ENCODE data around the gene ZNF664. TPM values are rescaled to one million over a fixed set of nuclear protein-coding genes. Genes with fewer than 3 reads are reported as not detected.

Gene ZNF664
- total and polyA plus RNA-seq, 2 of the 4 experiments (the other 2 are of a cell fraction) = 29.9 to 32.6 TPM

DNA sequence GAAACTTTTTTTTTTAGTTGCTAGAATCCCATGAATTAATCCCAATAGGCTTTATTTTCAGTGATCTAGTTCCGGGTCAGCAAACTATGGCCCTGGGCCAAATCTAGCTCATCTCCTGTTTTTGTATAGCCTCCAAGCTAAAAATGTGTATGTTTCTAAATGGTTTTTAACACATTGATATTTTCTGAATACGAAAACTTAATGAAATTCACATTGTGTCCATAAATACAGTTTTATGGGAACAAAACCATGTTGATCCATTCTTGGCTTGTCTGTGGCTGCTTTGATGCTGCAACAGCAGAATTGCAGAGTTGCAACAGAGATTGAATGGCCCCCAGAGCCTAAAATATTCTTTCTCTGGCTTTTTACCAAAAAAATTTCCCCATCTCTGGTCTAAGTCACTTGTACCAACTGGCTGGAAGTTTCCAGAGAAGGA is 47.5 kb downstream of the ZNF664 start:
- Histone ChIP-seq H3K4me1 (ENCODE audit: control insufficient read depth, insufficient read depth, low read length) (no peaks in the 10 kb centered on the region), H3K27ac (ENCODE audit: insufficient read depth, low read length) (no peak overlapping the region), H3K9me1 (ENCODE audit: insufficient read depth, low read length) (0 out of 2 replicates have a peak, but pooled peaks cover under 1% of the 10 kb centered on the region), H3K4ac (ENCODE audit: low read depth, low read length) (no peak overlapping the region), H3K9me3 (ENCODE audit: control insufficient read depth, insufficient read depth, low read length) (no peaks in the 10 kb centered on the region), H3K14ac (replicated peaks; ENCODE audit: low read depth, low read length) (no peak overlapping the region), H2BK20ac (ENCODE audit: low read depth, low read length) (no peak overlapping the region), H4K20me1 (ENCODE audit: insufficient read depth, low read length) (no peaks in the 10 kb centered on the region), H3K36me3 (ENCODE audit: control insufficient read depth, insufficient read depth, low read length) (no peaks in the 10 kb centered on the region), H2AFZ (replicated peaks; ENCODE audit: low read length, poor library complexity) (no peak overlapping the region), H4K8ac (ENCODE audit: low read depth in 2 of 2, low read length in 2 of 2) (no peak overlapping the region), H2BK15ac (ENCODE audit: low read depth, low read length) (no peak overlapping the region), H4K91ac (ENCODE audit: insufficient read depth, low read depth, low read length) (no peak overlapping the region), H2BK120ac (ENCODE audit: low read depth, low read length) (no peak overlapping the region), H2AK5ac (ENCODE audit: low read depth, low read length) (no peak overlapping the region), H3K27me3 (ENCODE audit: control insufficient read depth, insufficient read depth, low read length) (no peaks in the 10 kb centered on the region), H3K4me3 (ENCODE audit: insufficient read depth, low read depth, low read length) (no peak overlapping the region), H3K56ac (ENCODE audit: extremely low read depth, insufficient read depth, low read length) (no peak overlapping the region), H3K23ac (ENCODE audit: low read depth, low read length) (no peak overlapping the region), H4K5ac (ENCODE audit: low read depth, low read length) (no peak overlapping the region), H3K4me2 (ENCODE audit: low read depth, low read length) (no peak overlapping the region), H2BK5ac (ENCODE audit: low read depth, low read length, poor library complexity, severe bottlenecking) (no peak overlapping the region), H3K9ac (ENCODE audit: low read depth, low read length) (no peak overlapping the region), H2AK9ac (replicated peaks; ENCODE audit: low read depth, low read length, poor library complexity) (no peak overlapping the region), H3K18ac (ENCODE audit: low read depth, low read length) (no peak overlapping the region), H3K79me1 (ENCODE audit: low read depth in 1 of 2, low read length in 2 of 2) (no peaks in the 10 kb centered on the region)
- ChIA-PET POLR2A (ENCODE audit: unreplicated experiment) (no interaction called here), CTCF (interaction anchor here (2.3 kb wide), 1 partner anchor 12 kb away, joined by 8 read pairs; no protein-coding TSS in a partner anchor)
- no CpG with 5 or more reads among the region's 2 CpGs for WGBS, 2 experiments (ENCODE audit: extremely low coverage in 2 of 2, insufficient read length in 1 of 2)
- DNase-seq = no peak
- TF ChIP-seq MAFK (IDR thresholded peaks at IDR 0.05; ENCODE audit: low read depth, low read length) (no peak), RFX5 (IDR thresholded peaks at IDR 0.05; ENCODE audit: low read depth, low read length) (no peak), BHLHE40 (IDR thresholded peaks at IDR 0.05; ENCODE audit: low read depth, low read length) (no peak), RAD21 (IDR thresholded peaks at IDR 0.05; ENCODE audit: low read length) (no peak), USF2 (IDR thresholded peaks at IDR 0.05; ENCODE audit: low read depth, low read length) (no peak), MXI1 (IDR thresholded peaks at IDR 0.05; ENCODE audit: borderline replicate concordance, low read depth, low read length) (no peak), MAZ (IDR thresholded peaks at IDR 0.05; ENCODE audit: borderline replicate concordance, low read depth, low read length) (no peak), NFE2L2 (IDR thresholded peaks at IDR 0.05; ENCODE audit: low read depth, low read length) (no peak)
- intact Hi-C loops (cut with micrococcal nuclease) (no loop called here), dilution Hi-C loops (cut with HindIII; ENCODE audit: low sequenced_read_pairs, unreplicated experiment) (no loop called here), in situ Hi-C loops (cut with MboI; ENCODE audit: low sequenced_read_pairs) (no loop called here)
- no TSS peak for BruUV-seq (replicated peaks)
- no peak for ATAC-seq (ENCODE audit: low read depth)

All from IMR-90 (cell line).